ENCODE results near the gene GDPD5.

GDPD5 gene

GRCh38 chr11:75504501-75504900 is 21.2 kb downstream of the GDPD5 start:
- H3K4me2 ChIP-seq (ENCODE audit: low read depth, low read length, poor library complexity, severe bottlenecking): no peak overlapping the region
- no peak overlapping the region for H2AFZ ChIP-seq (ENCODE audit: low read depth, low read length, severe bottlenecking)
- H3K27ac ChIP-seq (ENCODE audit: low read depth, low read length): no peak overlapping the region
- H3K9ac ChIP-seq (ENCODE audit: low read length): no peak overlapping the region
- H3K9me2 ChIP-seq (replicated peaks; ENCODE audit: insufficient read depth, low read length): no peaks in the 10 kb centered on the region
- H3K79me2 ChIP-seq (ENCODE audit: insufficient read depth, low read length): no peaks in the 10 kb centered on the region
- H4K20me1 ChIP-seq (ENCODE audit: low read depth, low read length): no peaks in the 10 kb centered on the region
- no peaks in the 10 kb centered on the region for H3K27me3 ChIP-seq (ENCODE audit: low read length)
- H3K9me3 ChIP-seq (ENCODE audit: insufficient read depth, low read length): no peaks in the 10 kb centered on the region
- H3F3A ChIP-seq (ENCODE audit: insufficient read depth): no peaks in the 10 kb centered on the region
- no peaks in the 10 kb centered on the region for H3K36me3 ChIP-seq (ENCODE audit: low read length)
- TF ChIP-seq EZH2phosphoT487 (conservative IDR thresholded peaks at IDR 0.05; ENCODE audit: low read length): no peak
- TF ChIP-seq, protein P1, sequence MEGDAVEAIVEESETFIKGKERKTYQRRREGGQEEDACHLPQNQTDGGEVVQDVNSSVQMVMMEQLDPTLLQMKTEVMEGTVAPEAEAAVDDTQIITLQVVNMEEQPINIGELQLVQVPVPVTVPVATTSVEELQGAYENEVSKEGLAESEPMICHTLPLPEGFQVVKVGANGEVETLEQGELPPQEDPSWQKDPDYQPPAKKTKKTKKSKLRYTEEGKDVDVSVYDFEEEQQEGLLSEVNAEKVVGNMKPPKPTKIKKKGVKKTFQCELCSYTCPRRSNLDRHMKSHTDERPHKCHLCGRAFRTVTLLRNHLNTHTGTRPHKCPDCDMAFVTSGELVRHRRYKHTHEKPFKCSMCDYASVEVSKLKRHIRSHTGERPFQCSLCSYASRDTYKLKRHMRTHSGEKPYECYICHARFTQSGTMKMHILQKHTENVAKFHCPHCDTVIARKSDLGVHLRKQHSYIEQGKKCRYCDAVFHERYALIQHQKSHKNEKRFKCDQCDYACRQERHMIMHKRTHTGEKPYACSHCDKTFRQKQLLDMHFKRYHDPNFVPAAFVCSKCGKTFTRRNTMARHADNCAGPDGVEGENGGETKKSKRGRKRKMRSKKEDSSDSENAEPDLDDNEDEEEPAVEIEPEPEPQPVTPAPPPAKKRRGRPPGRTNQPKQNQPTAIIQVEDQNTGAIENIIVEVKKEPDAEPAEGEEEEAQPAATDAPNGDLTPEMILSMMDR (IDR thresholded peaks at IDR 0.05; ENCODE audit: insufficient read depth, low read length, poor library complexity, severe bottlenecking): no peak
- H3K4me3 ChIP-seq (ENCODE audit: insufficient read depth, low read length, poor library complexity, severe bottlenecking): no peak overlapping the region

- Histone ChIP-seq H3K9me2 (replicated peaks; ENCODE audit: insufficient read depth, low read length) (no peaks in the 10 kb centered on the region), H3K27ac (ENCODE audit: low read depth, low read length) (no peak overlapping the region), H3K9me3 (ENCODE audit: insufficient read depth, low read length) (no peaks in the 10 kb centered on the region), H3K9ac (ENCODE audit: low read length) (no peak overlapping the region), H3K36me3 (ENCODE audit: low read length) (no peaks in the 10 kb centered on the region), H2AFZ (ENCODE audit: low read depth, low read length, severe bottlenecking) (no peak overlapping the region), H3K4me2 (ENCODE audit: low read depth, low read length, poor library complexity, severe bottlenecking) (no peak overlapping the region), H3K4me3 (ENCODE audit: insufficient read depth, low read length, poor library complexity, severe bottlenecking) (no peak overlapping the region), H3K27me3 (ENCODE audit: low read length) (no peaks in the 10 kb centered on the region), H3K79me2 (ENCODE audit: insufficient read depth, low read length) (no peaks in the 10 kb centered on the region), H3F3A (ENCODE audit: insufficient read depth) (no peaks in the 10 kb centered on the region), H4K20me1 (ENCODE audit: low read depth, low read length) (no peaks in the 10 kb centered on the region)
- TF ChIP-seq, protein P1 (IDR thresholded peaks at IDR 0.05; ENCODE audit: insufficient read depth, low read length, poor library complexity, severe bottlenecking): no peak
- no peak for TF ChIP-seq EZH2phosphoT487 (conservative IDR thresholded peaks at IDR 0.05; ENCODE audit: low read length)
These were observed 22.1 kb downstream of the GDPD5 start for GRCh38 chr11:75503531-75504099.

DNA sequence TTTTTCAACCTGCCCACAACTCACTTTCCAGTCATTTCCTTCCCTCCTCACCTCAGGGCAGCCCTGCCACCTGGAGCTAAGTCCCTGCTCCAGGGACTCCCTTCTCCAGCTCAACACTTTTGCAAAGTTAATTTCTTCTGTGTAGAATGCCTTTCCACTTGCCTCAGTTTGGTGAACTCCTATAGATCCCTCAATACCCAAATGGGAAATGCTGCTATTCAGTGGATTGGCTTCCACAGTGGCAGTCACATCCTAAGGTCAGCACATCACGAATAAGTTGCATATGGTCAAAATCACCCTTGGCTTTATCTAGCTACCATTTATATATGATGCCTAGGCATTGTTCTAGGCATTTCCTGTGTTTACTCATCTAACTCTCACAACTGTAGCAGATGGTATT is 23.6 kb downstream of the GDPD5 start:
- TF ChIP-seq, protein P1 (IDR thresholded peaks at IDR 0.05; ENCODE audit: insufficient read depth, low read length, poor library complexity, severe bottlenecking): no peak
- TF ChIP-seq EZH2phosphoT487 (conservative IDR thresholded peaks at IDR 0.05; ENCODE audit: low read length): no peak
- Histone ChIP-seq H3K4me3 (ENCODE audit: insufficient read depth, low read length, poor library complexity, severe bottlenecking) (no peak overlapping the region), H3K27me3 (ENCODE audit: low read length) (no peaks in the 10 kb centered on the region), H3K79me2 (ENCODE audit: insufficient read depth, low read length) (no peaks in the 10 kb centered on the region), H3F3A (ENCODE audit: insufficient read depth) (no peaks in the 10 kb centered on the region), H3K4me2 (ENCODE audit: low read depth, low read length, poor library complexity, severe bottlenecking) (no peak overlapping the region), H3K9me3 (ENCODE audit: insufficient read depth, low read length) (no peaks in the 10 kb centered on the region), H3K9me2 (replicated peaks; ENCODE audit: insufficient read depth, low read length) (no peaks in the 10 kb centered on the region), H3K27ac (ENCODE audit: low read depth, low read length) (no peak overlapping the region), H3K9ac (ENCODE audit: low read length) (no peak overlapping the region), H2AFZ (ENCODE audit: low read depth, low read length, severe bottlenecking) (no peak overlapping the region), H3K36me3 (ENCODE audit: low read length) (no peaks in the 10 kb centered on the region), H4K20me1 (ENCODE audit: low read depth, low read length) (no peaks in the 10 kb centered on the region)
